GM10266 (cell line): ENCODE measurements around the gene CRPPA.

Experiments used
- DNase-seq: peaks from one replicate; pipeline ENCODE4 v3.0.0; 2012; ENCODE audit errors: extremely low spot score
- TF ChIP-seq, protein P1 (sequence below): IDR thresholded peaks from 2 replicates; pipeline ENCODE4 v1.5.1; 2012; ENCODE audit warnings: mild to moderate bottlenecking, low read depth; ENCODE audit not compliant: control insufficient read depth, insufficient read depth; ENCODE audit errors: missing control alignments

Gene CRPPA

DNA sequence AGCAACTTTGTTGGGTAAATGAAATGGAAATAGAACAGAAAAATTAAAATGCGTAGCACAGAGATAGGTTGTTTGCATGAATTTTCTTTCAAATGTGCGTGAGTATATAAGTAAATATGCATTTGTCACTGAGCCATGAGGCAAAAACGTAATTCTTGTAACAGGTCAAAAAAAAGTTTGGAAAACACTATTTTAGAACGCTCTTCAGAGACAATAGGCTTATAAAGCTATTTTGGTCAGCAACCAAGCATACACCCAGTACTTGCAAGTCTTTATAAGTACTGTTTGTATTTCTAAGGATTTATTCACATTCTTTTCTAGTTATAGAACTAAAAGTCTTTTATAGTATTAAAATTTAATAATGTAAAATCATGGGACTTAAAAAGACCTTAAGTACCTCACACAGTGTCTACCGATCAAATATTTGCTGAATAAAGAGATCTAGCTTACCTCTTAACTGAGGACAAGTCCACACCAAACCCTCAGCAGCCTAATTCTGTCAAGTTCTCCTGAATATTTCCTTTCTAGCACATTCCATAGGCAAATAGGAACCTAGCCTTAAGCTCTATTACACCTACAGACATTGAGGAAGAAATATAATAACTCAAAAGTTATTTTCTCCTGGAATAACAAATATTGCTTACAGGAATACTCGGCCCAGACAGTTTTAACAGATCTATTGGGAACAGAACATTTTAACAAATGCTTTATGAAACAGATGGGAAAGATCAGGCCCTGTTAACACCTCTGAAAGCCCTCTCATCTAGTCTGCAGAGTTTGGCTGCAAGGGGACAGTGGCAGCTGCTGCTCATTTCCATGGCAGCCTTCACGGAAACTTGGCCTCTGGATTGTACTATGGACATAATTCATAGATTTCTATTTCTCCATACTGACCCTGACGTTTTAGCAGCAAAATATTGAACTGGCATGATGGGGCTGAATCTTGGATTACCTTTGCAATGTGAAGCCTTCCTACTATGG is 8.8 kb downstream of the CRPPA start:
- TF ChIP-seq, protein P1, sequence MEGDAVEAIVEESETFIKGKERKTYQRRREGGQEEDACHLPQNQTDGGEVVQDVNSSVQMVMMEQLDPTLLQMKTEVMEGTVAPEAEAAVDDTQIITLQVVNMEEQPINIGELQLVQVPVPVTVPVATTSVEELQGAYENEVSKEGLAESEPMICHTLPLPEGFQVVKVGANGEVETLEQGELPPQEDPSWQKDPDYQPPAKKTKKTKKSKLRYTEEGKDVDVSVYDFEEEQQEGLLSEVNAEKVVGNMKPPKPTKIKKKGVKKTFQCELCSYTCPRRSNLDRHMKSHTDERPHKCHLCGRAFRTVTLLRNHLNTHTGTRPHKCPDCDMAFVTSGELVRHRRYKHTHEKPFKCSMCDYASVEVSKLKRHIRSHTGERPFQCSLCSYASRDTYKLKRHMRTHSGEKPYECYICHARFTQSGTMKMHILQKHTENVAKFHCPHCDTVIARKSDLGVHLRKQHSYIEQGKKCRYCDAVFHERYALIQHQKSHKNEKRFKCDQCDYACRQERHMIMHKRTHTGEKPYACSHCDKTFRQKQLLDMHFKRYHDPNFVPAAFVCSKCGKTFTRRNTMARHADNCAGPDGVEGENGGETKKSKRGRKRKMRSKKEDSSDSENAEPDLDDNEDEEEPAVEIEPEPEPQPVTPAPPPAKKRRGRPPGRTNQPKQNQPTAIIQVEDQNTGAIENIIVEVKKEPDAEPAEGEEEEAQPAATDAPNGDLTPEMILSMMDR, result no peak
- DNase-seq, result no peak

DNA sequence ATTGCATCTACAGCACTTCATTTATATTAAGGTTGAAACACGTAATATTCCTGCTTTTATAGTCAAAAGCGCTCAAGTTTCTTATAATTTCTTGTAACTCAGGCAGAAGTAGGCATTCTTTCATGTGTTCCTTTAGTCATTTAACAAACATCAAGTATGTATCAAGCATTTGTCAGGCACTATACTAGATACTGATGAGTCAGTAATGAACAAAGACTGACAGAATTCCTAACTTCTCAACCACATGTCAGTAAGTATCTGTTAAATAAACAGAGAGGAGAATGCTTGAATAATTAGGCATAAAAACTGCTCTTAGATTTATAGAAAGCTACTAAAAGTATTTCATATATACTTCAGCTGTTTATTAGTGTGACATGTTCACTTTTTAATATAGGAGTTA is 9.9 kb downstream of the CRPPA start:
- TF ChIP-seq, protein P1, result no peak
- DNase-seq, result no peak

DNA sequence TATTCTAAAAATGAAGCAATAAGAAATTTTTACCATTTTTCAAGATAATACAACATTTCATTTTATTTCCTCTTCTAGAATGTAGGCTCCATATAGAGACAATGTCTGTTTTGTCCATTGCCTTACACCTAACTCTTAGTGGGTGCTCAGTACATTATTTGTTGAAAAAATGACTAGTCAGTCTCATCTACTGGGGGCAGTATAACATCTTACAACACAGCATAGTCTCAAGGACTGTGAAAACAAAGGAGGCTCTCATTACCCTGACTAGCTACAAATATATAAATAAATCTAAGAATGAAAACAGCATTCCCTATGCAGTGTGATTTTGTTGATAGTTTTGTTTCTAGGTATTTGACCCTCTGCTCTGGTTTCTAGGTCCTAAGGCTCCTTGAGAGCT is 11.6 kb downstream of the CRPPA start:
- TF ChIP-seq, protein P1, result no peak
- DNase-seq, result no peak

DNA sequence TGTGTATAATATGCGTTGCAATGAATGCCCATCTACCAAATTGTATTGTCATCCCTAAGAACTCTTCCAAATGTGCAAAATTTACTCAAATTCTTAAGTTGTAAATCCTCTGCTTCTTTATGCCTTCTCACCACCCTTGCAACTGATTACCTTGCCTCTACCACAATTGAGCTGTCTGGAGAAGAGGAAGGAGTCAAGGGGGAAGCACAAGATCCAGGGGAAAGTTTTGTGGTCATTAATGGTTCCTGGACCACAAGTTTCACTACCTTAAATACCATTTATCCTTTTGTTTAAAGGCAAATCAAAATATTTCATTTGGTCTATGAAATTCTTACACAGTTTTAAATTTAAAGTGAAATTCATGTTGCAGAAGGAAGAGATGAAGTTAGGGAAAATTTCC is 16.7 kb downstream of the CRPPA start:
- DNase-seq, result no peak
- TF ChIP-seq, protein P1, result no peak

DNA sequence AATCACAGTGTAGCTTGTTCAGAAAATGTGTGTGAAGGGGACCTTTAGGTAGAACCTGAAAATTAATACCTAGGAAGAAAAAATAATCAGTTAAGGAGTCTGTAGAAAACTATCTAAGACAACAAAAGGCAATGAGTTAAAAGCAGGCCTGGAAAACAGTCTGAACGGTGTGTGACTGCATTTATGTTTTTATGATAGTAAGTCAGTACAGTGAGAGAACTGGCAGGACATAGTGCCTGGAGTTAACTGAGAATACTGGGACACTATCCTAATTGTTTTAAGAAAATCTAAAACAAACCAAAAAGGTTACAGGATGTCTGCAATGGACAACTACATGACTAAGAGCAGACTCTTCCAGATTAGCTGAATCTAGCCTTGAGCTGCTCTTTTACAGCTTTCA is 17.9 kb downstream of the CRPPA start:
- TF ChIP-seq, protein P1, result no peak
- DNase-seq, result no peak

DNA sequence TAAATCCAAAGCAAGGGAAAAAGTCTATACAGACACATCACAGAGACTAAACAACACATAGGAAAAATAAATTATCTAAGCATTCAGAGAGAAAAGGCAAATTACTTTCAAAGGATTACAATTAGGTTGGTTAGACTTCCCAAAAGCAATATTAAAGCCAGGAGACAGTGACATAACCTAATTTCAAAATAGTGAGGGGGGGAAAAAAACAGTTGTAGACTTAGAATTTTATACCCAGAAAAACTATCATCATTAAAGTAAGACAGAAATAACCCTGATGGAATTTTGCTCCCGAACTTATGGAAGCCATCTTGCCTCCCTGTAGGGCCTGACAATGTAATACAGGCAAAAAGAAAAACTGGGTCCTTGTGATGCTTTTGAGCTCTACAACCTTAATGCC is 18.4 kb downstream of the CRPPA start:
- TF ChIP-seq, protein P1, result no peak
- DNase-seq, result no peak

DNA sequence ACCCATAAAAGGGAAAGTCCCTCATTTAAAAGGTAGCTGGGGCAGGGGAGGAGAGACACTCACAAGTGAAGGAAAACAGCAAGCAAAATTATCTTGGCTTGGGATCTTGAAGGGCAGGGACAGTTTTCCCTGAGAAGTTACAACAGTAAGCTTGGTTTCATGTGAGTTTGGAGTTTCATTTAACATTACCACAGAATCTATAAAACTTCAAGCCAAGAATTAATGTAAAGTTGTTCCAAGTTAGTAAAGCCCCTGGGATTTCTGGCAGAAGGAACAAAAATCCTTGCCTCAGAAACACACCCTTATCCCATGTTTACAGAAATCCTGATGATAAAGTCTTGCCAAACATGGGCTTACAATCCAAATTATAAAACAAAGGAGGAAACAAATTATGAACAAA is 19.2 kb downstream of the CRPPA start:
- no peak for DNase-seq
- TF ChIP-seq, protein P1, result no peak
